ENCODE results near the gene FKBP7.

The FKBP7 gene

DNA sequence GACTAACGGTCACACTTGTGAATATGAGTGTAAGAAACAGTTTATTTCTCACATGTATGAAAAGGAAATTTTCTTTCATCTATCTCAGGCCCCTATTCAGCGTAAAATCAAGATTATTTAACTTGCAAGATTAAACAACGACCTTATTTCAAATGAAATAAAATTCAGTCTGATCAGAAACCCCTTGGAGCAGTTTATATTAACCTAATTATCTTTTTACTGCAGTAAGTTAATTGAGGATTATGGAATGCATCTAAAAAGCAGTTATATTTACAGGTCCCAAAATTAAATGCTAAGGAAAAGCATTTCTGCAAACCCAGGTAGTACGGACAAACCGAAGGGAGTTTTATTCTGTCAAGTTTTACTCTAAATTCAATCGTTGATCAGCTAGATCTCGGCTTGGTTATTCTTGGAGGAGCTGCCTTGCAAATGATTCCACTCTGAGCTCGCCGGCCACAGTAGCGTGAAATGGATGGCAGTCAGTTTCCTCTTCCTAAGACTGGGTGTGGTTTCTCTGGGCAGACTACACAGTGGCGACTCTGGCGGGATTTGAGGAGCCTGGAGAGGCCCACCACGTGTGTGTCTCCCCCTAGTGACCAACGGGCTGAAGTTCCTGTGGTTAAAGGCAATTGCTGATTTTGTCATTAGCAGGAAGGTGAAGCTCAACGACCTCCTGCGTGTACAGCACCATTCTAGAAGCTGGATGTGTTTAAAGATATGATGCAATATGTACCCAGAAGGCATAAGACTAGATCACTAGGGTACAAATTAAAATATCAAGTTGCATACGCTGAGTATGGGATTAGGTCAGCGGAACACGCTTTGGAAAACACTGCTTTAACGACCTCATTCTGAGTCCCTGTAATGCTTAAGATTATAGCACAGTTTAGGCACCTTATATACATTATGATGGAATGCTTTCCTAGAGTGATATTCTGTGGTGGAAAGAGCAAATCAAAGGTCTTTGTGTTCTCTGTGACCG lies 63.8 kb downstream of the FKBP7 start:
- POLR2A ChIA-PET = interaction anchor here (0.7 to 1.5 kb wide), 4 partner anchors 10 to 431 kb away, joined by 3 to 8 read pairs (median 3); partner anchors contain the start of gene RBM45
- TF ChIP-seq, protein P1, sequence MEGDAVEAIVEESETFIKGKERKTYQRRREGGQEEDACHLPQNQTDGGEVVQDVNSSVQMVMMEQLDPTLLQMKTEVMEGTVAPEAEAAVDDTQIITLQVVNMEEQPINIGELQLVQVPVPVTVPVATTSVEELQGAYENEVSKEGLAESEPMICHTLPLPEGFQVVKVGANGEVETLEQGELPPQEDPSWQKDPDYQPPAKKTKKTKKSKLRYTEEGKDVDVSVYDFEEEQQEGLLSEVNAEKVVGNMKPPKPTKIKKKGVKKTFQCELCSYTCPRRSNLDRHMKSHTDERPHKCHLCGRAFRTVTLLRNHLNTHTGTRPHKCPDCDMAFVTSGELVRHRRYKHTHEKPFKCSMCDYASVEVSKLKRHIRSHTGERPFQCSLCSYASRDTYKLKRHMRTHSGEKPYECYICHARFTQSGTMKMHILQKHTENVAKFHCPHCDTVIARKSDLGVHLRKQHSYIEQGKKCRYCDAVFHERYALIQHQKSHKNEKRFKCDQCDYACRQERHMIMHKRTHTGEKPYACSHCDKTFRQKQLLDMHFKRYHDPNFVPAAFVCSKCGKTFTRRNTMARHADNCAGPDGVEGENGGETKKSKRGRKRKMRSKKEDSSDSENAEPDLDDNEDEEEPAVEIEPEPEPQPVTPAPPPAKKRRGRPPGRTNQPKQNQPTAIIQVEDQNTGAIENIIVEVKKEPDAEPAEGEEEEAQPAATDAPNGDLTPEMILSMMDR (IDR thresholded peaks at IDR 0.05; ENCODE audit: insufficient read depth, low read length, missing control alignments) = peak; percentile 95
- DNase-seq (ENCODE audit: low read depth, low spot score) = peak; percentile 68
- H3K4me3 ChIP-seq (ENCODE audit: low read depth, low read length) = peak overlapping the region; percentile 63
- CTCF ChIA-PET = interaction anchor here (0.6 to 10.2 kb wide), 51 partner anchors 11 to 641 kb away, joined by 3 to 282 read pairs (median 4); partner anchors contain the start of genes PJVK, PRKRA and RBM45

All from AG04449 (cell line).